Right hindlimb (tissue), 1 donor: Measurements from ENCODE around the gene FYB1.

Experiments used
- DNase-seq: peaks from one replicate; pipeline ENCODE4 v3.0.0-alpha.2; 2018

FYB1 gene

GRCh38 chr5:39156082-39156481 lies 63.3 kb downstream of the FYB1 start:
- DNase-seq: no peak

- no peak for DNase-seq
These were observed 67.6 kb downstream of the FYB1 start for GRCh38 chr5:39151745-39152144.

GRCh38 chr5:39149966-39150365 lies 69.4 kb downstream of the FYB1 start:
- DNase-seq: no peak

DNA sequence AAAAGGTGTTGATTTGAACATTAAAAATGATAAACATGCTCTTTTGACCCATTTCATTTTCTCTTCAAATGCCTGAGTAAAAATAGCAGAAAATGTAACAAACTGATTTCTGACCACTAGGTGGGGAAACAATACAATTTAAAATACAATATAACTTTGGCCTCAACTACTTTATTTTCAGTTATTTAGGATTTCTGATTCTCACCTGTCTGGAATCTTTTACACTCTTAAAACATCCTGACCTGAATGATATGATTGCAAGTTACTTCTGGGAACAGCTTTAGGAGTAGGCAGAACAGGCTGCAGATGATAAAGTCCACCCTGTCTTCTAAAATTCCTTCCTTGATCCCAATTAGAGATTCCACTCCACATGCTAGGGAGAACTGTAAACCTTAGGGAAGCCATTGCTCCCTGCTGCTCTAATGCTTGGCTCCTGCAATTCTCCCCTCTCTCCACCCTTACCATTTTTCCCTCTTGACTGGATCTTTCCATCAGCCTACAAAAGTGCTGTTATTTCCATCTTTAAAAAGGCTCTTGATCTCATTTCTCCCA lies 70.3 kb downstream of the FYB1 start:
- no peak for DNase-seq

DNA sequence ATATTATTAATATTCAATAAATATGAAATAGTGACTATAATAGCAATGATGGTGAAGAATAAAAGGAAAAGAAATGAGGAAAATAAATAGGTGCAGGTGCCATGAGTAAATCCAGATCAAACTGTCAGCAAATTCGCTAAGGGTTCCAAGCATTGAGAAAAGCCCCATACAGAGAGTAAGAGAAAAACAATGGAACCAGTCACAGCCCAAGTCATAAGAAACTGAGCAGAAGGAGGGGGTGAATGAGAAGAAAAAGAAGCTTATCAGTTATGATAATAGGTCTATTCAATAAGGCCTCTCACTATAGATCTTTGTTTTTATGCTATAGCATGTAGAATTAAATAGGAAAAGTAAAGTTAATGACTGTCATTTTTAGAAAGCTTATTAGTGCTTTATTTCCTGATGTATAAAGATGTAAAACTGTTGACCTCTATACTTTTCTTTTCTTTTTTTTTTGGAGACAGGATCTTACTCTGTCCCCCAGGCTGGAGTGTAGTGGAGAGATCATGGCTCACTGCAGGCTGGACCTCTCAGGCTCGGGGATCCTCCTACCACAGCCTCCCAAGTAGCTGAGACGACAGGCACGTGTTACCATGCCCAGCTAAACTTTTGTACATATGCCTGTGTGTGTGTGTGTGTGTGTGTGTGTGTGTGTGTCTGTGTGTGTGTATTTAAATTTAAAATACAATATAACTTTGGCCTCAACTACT lies 72.4 kb downstream of the FYB1 start:
- no peak for DNase-seq

DNA sequence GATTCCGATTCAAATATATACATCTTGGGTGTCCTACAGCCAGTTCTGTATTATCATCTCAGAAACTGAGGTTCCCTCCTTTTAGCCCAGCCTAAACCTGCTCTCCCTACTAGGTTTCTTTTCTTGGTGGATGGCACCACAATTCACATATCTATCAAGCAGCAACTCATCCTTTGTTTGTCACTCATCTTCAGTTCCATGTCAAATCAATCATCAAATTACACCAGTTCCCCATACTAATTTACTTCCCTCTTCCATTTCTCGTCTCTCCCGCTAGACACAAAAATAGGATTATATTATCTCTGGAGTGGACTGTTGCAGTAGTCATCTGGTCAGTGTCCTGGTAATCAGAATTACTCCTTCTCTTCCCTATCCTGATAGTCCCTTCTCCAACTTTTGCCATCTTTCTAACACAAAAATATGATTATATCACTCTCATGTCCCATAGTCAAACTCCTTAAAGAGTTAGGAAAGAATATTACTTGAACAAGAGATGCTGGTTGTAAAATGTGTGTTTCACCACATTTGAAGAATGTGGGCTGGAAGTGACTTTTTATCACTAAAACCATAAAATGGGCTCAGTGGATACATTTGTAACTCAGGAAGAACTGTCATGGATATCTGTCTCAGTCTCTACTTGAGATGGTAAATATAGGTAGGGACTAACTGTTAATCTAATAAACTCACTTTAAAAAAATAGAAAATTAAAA lies 76.1 kb downstream of the FYB1 start:
- DNase-seq: no peak

GRCh38 chr5:39140558-39141168 lies 78.7 kb downstream of the FYB1 start:
- no peak for DNase-seq

GRCh38 chr5:39138892-39139291 lies 80.5 kb downstream of the FYB1 start:
- DNase-seq: no peak

- DNase-seq: no peak
These were observed 81.4 kb downstream of the FYB1 start for GRCh38 chr5:39137819-39138451.

DNA sequence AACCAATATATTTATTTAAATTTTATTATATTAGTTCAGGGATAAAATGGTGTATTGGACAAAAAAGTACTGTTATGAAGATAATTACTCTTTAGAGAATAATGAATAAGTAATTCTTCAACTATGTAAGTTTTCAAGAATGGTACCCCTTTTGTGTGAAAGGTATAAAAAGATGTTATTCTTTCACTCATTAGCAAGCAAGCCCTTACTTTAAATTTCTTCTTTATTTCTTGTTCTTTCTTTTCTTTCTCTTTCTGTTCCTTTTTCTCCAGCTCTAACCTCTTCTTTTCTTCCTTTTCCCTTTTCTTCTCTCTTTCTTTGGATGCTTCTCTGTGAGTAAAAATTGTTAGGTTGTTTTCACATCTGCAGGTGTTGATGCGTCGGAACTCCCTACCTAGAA lies 82.0 kb downstream of the FYB1 start:
- no peak for DNase-seq

GRCh38 chr5:39132792-39133191 lies 86.6 kb downstream of the FYB1 start:
- DNase-seq: no peak

DNA sequence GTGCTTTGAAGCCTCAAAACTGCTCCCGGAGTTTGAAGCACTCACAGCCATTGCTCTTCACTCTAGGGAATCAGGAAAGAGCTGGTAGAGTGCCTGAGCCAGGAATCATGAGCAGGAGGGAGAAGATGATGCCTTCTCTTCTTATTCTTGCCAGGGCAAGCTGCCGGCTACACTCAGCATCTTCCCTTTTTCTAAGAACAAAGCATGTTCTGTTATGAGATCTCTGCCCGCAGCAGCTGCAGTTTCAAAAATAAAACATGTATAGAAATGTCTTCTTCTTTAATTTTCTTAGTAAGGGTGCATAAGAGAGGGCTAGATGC lies 87.3 kb downstream of the FYB1 start:
- no peak for DNase-seq

DNA sequence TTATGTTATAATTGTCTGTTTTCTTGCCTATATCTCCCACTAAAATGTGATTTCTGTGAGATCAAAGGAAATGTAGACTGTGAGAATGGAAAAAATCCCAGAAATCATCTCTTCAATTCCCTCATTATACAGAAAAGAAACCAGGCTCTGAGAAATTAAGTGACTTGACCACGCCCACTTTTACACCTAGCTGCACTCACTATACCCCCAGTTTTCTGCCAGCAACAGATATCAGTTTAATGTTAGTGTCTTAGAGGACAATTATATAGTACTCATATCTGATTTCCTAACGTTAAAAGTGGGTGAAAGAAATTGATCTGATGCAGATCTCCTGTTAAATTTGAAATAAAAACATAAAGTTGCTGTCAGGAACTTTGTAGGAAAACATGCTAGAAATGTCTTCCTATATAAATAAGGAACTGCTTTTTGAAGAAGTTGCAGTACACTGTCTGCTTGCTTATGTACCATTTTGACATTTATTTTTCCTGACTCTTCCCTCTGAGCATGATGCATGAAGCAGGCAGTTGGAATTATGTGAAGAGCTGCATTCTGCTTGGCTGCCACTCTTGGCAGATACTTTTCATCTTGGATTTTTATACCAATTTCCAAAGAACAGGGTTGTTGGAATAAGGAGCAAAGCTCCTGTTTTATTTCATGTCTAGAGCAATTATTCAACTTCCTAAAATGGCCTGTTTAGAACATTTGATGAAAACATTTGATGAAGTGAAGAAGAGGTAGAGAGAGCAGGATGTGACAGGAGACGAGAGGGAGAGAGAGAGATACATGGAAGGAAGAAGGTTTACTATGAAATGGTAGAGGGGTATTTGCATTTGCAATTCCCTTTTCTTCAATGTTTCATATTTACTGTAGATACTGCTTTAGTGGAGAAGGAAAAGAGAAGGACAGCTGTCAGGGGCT lies 87.9 kb downstream of the FYB1 start:
- DNase-seq: no peak

DNA sequence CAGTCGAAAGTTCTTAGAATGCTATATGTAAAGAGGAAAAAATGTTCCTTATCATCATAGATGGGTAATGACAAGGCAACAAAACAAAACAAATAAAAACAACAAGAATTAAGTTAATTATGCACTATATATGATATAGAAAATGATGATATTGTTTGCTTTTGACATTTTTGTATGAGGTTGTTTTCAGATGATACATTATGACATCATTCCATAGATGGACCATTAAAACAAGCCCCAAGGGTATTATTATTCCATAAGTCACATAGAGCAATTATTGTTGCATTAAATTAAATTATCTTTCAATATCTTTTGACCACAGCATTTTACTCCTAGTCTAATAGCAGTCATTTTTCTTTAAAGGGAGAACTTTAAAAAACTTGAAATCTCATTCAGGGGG lies 88.6 kb downstream of the FYB1 start:
- DNase-seq: no peak

DNA sequence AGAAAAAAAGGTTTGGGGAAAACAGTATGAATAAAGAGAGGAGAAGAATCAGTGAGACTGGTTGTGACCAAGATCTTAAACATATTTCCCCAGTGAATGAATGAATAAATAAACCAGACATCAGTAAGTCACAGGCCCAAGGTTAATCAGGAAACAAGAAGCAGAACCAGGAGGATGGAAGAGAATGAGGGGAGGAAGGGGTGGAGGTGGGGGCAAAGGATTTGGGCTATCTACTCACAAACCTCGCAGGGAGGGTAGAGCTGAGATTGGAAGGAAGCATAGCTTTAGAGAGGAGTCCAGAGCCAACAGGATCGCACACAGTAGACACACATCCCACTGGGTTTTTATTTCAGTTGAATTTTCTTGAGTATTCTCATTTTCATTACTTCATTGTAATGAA lies 97.4 kb downstream of the FYB1 start:
- DNase-seq: no peak

- no peak for DNase-seq
These were observed 98.0 kb downstream of the FYB1 start for GRCh38 chr5:39121315-39121714.

DNA sequence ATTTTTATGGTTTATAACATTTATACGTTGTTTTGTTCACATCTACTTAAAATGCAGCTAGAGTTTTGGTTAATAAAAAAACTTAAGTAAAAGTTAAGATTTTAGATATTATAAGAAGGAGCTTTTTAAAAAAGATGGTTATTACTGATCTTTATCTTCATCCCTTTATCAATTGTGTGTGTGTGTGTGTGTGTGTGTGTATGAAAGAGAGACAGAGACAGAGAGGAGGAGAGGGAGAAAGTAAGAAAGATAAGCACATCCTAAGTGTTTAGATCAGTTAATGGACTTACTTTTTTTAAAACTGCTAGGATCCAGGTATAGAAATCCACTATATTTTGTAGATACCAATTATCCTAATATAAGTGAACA lies 99.3 kb downstream of the FYB1 start:
- no peak for DNase-seq

- DNase-seq: no peak
These were observed 99.8 kb downstream of the FYB1 start for GRCh38 chr5:39119404-39120051.

GRCh38 chr5:39118638-39119037 lies 100.7 kb downstream of the FYB1 start:
- no peak for DNase-seq

- DNase-seq: no peak
These were observed 102.0 kb downstream of the FYB1 start for GRCh38 chr5:39117401-39117800.

DNA sequence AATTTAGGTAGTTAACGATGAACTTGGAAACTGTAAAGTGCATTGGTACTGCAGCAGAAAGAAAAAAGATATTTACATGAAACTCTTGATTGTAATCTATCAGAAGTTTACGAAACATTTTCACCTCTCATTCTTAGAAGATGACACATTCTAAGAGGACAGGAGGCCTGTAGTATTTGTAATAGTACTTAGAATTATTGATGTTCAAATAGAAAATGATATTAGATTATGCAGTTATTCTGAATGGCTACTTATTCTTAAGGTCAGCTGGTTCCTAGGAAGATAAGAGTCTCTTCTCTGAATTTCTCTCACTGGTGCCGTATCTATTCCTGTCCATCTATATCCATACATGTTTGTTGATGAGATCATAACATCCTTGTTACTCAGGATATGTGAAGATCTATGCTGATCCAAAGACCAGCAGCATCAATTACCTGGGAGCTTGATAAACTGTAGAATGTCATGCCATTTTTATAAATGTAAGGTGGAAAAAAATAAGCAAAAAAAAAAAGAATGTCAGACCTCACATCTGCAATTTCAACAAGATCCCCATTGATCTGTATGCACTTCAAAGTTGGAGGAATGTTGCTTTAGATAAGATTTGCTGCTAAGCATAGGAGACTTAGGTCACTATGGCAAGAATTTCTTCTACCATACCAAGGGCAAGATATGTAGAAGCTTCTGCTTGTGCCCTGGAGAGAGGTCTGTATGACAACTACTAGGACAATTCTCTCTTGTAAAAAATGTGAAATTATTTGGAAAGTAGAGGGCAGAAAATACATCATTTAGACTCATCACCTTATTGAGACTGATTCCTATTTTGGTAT lies 102.8 kb downstream of the FYB1 start:
- DNase-seq: no peak
